Right ventricle myocardium inferior (tissue), 1 donor: ENCODE measurements around the gene SLC23A1. TPM values are rescaled to one million over a fixed set of nuclear protein-coding genes. Genes with fewer than 3 reads are reported as not detected.
"Not testable (repeated sequence)": the region's sequence is repeated elsewhere in the genome, so short reads cannot be mapped to it uniquely, and the experiment has no call there.

Experiments
- ATAC-seq: fragments of 200-7000 bp; cut with Tn5 transposase; one replicate; pipeline ENCODE4 v1.9.1; 2020; ENCODE audit warnings: mild to moderate bottlenecking, moderate library complexity
- DNase-seq: peaks from one replicate; pipeline ENCODE4 v3.0.0; 2021; ENCODE audit errors: missing footprints
- intact Hi-C: fragments of 100-400 bp; cut with DNase I; formaldehyde crosslinking; loops from one replicate; pipeline ENCODE4 v1.11.0; 2022
- total RNA-seq: library from RNA; stranded (reverse); fragmentation: NEBNext Ultra II Directional; extraction: Animal tissue kit (Norgen Biotek cat#: 25700); gene quantifications from one replicate; pipeline ENCODE4 v1.2.1, GENCODE V29; 2021
- donor health status: DM: no; HTN: yes; CAD: no; lungs with severe emphysema.

The SLC23A1 gene
- total RNA-seq, 1 donor from 2014 or later: not detected

GRCh38 chr5:139410121-139410992 lies 27.3 kb upstream of the SLC23A1 start:
- DNase-seq (no peak), ATAC-seq (no peak)
- intact Hi-C loops: no loop called here

GRCh38 chr5:139409116-139409515 lies 26.0 kb upstream of the SLC23A1 start:
- not testable (repeated sequence) for ATAC-seq, DNase-seq

GRCh38 chr5:139408191-139408590 lies 25.1 kb upstream of the SLC23A1 start:
- no peak for DNase-seq
- no peak for ATAC-seq
- intact Hi-C loops: no loop called here

More at GRCh38 chr5:139409116-139409515, 26.0 kb upstream of the SLC23A1 start:
- intact Hi-C loops: not testable (repeated sequence)

DNA sequence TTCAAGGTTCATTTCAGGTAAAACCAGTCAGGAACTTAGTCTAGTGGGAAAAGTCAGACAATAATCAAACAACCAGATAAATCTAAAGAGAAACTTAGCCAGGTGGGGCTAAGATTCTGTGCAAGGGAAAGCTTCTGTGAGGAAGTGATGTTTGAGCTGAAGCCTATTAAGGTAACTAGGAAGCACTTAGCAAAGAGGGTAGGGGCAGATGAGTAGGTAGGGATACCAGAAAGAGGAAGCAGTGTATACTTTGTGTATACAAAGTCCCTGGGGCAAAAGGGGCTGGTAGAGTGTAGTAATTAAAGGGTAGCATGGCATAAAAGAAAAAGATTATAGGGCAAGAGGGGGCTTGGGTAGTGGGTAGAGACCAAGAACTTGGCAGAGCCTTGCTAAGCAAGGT lies 24.4 kb upstream of the SLC23A1 start:
- DNase-seq: no peak
- intact Hi-C loops: no loop called here
- ATAC-seq: no peak

- intact Hi-C loops: no loop called here
- no peak for DNase-seq
- ATAC-seq: no peak
Measured at GRCh38 chr5:139406963-139407362, 23.9 kb upstream of the SLC23A1 start.

DNA sequence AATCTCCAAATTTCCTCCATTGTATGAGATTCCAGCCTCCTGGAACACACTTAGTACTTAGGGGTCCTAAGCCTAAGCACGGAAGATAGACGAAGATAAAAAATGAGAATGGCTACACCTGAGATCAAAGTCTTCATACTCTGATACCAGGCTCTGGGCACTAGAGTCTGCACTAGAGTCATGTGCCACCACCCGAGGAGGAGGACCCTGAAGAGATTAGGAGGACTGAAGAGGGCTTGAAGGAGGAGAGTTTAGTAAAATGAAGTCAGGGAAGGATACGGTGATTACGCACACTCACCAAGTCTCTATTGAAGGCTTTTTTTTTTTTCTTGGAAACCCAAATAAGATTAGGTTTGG lies 21.4 kb upstream of the SLC23A1 start:
- no peak for ATAC-seq
- intact Hi-C loops: no loop called here
- DNase-seq: no peak

- DNase-seq (peak; percentile 100), ATAC-seq (peak; percentile 97)
- intact Hi-C loops: no loop called here
Measured at GRCh38 chr5:139403787-139404483, 20.8 kb upstream of the SLC23A1 start, which contains the start of gene SPATA24. TSS of gene SPATA24 (minus strand) at chr5:139404089. CDS start at chr5:139404060, 29 bp downstream.

DNA sequence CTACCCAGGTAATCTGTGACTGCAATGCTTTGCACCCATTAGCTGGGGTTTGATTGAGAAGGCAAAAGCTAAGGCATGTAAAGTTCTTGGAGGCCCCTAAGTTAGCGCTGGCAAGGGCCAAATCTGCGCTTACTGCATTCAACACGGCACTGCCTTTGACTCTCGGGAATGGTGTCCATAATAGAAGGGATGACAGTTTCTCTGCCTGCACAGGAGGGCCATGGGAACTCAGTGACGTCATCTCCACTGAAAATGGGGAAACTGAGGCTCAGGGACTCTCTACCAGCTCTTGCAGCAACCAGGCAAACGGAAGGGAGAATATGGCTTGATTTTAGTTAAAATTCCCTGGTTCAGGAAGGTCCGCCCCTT lies 20.3 kb upstream of the SLC23A1 start:
- intact Hi-C loops: no loop called here
- ATAC-seq (no peak), DNase-seq (no peak)

DNA sequence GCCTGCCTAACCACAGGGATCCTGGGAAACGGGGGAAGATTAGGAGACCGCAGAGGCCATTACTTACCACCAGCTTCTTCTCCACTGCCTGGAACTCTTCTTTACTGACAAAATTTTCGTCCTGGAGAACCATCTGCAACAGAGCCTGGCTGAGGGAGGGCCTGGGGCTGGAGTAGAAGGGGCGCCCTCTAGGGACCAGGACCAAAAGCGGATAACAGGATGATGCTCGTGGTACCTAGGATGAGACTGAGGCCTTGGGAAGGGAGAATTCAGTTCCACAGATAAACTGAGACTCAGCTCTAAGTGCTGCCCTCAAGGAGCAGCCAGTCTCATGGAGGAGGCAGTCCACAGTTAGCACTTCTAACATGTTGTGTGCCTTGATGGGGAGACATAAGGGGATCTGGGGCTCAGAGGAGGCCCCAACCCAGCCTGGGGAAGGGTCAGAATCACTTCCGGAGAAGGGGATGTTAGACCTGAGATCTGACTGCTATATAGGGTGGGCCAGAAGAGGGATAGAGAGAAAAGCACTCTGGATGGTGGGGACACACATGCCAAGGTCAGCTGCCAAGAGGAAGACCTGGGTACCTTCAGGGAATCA lies 19.6 kb upstream of the SLC23A1 start:
- no peak for DNase-seq
- no peak for ATAC-seq
- intact Hi-C loops: no loop called here

DNA sequence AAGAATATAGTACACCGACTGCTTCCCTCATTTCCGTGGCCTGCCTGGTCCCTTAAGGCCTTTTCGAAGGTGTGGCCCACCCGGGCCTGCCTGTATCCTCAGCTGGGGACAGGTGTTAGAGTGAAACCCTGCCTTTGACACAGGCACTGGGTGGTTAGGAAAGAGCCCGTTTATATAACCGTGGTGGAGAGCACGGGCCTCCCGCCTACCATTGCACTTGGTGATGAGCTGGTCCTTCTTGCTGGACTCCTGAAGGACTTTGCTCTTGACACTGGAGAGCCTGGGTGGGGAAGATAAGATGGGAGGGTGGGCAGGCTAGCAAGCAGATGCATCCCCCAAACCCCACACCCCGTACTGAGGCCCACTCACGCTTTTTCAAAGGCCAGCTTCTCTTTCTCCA lies 18.4 kb upstream of the SLC23A1 start:
- DNase-seq (no peak), ATAC-seq (no peak)
- intact Hi-C loops: no loop called here

DNA sequence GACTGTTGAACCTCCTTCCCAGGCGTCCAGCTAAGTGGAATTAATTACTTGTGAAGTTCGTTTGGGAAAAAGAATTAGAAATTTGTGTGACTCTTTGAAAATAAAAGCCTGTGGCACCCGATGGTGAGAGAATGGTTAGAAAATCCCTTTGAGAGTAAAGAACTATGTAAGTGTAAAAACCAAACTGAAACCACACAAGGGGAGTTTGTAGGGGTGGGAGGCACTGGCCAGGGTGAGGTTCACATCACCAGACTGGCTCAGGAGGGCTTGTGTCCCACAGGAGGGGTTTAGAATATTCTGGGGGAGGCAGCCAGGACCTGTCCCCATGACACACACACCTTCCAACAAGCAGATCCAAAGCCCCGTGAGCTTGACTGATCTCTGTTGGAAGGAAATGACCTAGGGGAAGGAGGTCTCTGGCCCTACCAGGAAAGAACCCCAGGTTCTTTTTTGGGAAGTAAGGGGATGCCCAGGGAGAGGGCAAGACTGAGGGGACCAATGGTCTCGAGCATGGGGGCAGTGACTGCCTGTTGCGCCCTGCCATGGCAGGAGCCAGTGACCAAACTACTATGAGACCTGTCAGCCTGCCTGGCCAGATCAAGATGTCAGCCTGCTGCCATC lies 16.5 kb upstream of the SLC23A1 start:
- DNase-seq: no peak
- intact Hi-C loops: no loop called here
- ATAC-seq: no peak

- DNase-seq (no peak), ATAC-seq (no peak)
- intact Hi-C loops: no loop called here
Measured at GRCh38 chr5:139397921-139398320, 14.8 kb upstream of the SLC23A1 start.

GRCh38 chr5:139396691-139397090 lies 13.6 kb upstream of the SLC23A1 start:
- no peak for ATAC-seq
- no peak for DNase-seq
- intact Hi-C loops: no loop called here

GRCh38 chr5:139395844-139396640 lies 12.9 kb upstream of the SLC23A1 start:
- no peak for DNase-seq
- intact Hi-C loops: loop anchor here (1.0 to 2.0 kb wide), 2 partner anchors 19 to 53 kb away; no protein-coding TSS in a partner anchor
- peak; percentile 29 for ATAC-seq

GRCh38 chr5:139394654-139395566 lies 11.8 kb upstream of the SLC23A1 start, which contains the start of gene PROB1:
TSS of gene PROB1 (minus strand) at chr5:139395104. CDS start at chr5:139395081, 23 bp downstream.
- intact Hi-C loops: loop anchor here (1.0 to 2.0 kb wide), 2 partner anchors 20 to 52 kb away; no protein-coding TSS in a partner anchor
- peak; percentile 81 for ATAC-seq

GRCh38 chr5:139394123-139394653 lies 11.1 kb upstream of the SLC23A1 start:
- intact Hi-C loops: loop anchor here (2.0 kb wide), 1 partner anchor 51 kb away; no protein-coding TSS in a partner anchor
- ATAC-seq: peak; percentile 36
- no peak for DNase-seq

More at GRCh38 chr5:139394654-139395566, 11.8 kb upstream of the SLC23A1 start, which contains the start of gene PROB1:
- DNase-seq: peak; percentile 80
